ENCODE measurements around the gene ANXA1. TPM values are rescaled to one million over a fixed set of nuclear protein-coding genes. Genes with fewer than 3 reads are reported as not detected.

The ANXA1 gene
- total RNA-seq, 1 experiment from 2014 or later = 72.0 TPM

DNA sequence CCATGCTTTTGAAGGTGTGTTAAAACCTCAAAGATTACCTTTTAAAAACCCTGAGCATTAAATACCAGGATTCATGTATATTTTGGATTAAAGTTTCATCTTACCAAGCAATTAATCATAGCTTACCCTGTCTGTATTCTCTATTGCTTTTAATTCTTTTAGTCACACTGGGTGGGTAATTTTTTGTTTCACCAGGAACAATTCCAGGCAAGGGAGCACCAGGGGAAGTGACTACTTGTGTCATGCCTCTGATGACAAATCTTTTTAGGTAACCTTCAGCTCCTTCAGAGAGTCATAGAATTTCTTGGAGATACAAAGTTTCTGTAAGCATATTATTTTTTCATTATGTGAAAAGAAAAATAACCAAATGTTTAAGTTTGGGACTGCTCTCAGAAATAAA, 33.4 kb upstream of the ANXA1 start:
- no TSS peak for BruUV-seq (replicated peaks)
- intact Hi-C loops (cut with micrococcal nuclease; ENCODE audit: unreplicated experiment) = no loop called here
- Histone ChIP-seq H3K4me1 (ENCODE audit: control insufficient read depth, insufficient read depth, low read length) (no peaks in the 10 kb centered on the region), H3K36me3 (ENCODE audit: control insufficient read depth, insufficient read depth, low read length) (no peaks in the 10 kb centered on the region), H3K27me3 (ENCODE audit: control insufficient read depth, insufficient read depth, low read length) (no peaks in the 10 kb centered on the region), H3K4me3 (ENCODE audit: low read depth in 2 of 2, low read length in 2 of 2) (no peak overlapping the region), H3K27ac (ENCODE audit: low read length) (no peak overlapping the region), H3K9me3 (ENCODE audit: control insufficient read depth, insufficient read depth, low read depth, low read length) (no peaks in the 10 kb centered on the region)
- CTCF ChIA-PET = no interaction called here
- POLR2A ChIA-PET = no interaction called here
- DNase-seq (ENCODE audit: low read depth, low spot score) = no peak
- in situ Hi-C loops (cut with HindIII; ENCODE audit: low pct_unique_long_range_greater_than_20kb, low sequenced_read_pairs) = no loop called here
- no peak for ATAC-seq
- TF ChIP-seq POLR2AphosphoS5 (IDR thresholded peaks at IDR 0.05; ENCODE audit: low read depth, low read length) = no peak
- TF ChIP-seq, protein P1, sequence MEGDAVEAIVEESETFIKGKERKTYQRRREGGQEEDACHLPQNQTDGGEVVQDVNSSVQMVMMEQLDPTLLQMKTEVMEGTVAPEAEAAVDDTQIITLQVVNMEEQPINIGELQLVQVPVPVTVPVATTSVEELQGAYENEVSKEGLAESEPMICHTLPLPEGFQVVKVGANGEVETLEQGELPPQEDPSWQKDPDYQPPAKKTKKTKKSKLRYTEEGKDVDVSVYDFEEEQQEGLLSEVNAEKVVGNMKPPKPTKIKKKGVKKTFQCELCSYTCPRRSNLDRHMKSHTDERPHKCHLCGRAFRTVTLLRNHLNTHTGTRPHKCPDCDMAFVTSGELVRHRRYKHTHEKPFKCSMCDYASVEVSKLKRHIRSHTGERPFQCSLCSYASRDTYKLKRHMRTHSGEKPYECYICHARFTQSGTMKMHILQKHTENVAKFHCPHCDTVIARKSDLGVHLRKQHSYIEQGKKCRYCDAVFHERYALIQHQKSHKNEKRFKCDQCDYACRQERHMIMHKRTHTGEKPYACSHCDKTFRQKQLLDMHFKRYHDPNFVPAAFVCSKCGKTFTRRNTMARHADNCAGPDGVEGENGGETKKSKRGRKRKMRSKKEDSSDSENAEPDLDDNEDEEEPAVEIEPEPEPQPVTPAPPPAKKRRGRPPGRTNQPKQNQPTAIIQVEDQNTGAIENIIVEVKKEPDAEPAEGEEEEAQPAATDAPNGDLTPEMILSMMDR (IDR thresholded peaks at IDR 0.05) = no peak
- TF ChIP-seq, protein P2, sequence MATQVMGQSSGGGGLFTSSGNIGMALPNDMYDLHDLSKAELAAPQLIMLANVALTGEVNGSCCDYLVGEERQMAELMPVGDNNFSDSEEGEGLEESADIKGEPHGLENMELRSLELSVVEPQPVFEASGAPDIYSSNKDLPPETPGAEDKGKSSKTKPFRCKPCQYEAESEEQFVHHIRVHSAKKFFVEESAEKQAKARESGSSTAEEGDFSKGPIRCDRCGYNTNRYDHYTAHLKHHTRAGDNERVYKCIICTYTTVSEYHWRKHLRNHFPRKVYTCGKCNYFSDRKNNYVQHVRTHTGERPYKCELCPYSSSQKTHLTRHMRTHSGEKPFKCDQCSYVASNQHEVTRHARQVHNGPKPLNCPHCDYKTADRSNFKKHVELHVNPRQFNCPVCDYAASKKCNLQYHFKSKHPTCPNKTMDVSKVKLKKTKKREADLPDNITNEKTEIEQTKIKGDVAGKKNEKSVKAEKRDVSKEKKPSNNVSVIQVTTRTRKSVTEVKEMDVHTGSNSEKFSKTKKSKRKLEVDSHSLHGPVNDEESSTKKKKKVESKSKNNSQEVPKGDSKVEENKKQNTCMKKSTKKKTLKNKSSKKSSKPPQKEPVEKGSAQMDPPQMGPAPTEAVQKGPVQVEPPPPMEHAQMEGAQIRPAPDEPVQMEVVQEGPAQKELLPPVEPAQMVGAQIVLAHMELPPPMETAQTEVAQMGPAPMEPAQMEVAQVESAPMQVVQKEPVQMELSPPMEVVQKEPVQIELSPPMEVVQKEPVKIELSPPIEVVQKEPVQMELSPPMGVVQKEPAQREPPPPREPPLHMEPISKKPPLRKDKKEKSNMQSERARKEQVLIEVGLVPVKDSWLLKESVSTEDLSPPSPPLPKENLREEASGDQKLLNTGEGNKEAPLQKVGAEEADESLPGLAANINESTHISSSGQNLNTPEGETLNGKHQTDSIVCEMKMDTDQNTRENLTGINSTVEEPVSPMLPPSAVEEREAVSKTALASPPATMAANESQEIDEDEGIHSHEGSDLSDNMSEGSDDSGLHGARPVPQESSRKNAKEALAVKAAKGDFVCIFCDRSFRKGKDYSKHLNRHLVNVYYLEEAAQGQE (IDR thresholded peaks at IDR 0.05; ENCODE audit: insufficient read depth in 1 of 2, low read depth in 2 of 2, low read length in 1 of 2) = no peak
- no peak for TF ChIP-seq SIN3A (IDR thresholded peaks at IDR 0.05; ENCODE audit: borderline replicate concordance, insufficient read depth, low read depth, low read length)
- TF ChIP-seq TCF7L2 (IDR thresholded peaks at IDR 0.05; ENCODE audit: low read depth, low read length) = no peak

DNA sequence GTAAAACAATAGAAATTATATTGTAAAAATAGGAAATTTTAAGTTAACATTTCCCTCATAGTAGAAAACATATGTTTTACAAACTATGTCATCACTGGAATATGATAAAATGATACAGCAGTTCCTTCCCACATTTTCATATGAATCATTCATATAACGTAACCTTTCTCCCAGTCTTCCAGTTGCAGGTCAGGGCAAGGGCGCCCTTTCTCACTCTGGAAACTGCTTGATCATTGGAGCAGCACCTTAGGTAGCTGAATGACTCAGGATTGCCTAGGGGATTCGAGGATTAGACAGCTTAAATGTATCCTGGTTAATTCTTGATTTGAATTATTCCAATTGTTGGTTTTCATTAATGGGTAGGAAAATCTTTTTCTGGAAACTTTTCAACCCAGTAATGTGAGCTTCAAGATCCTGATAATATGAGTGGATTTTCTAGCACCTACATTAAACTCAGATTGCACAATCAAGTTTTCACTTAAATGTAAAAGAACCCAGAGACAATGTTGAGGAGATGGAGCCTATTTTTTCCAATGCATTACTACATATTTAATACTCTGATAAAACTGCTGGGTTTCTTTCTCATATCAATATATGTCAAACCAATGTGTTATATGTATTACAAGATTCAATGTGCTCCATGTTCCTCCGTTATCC, 32.6 kb upstream of the ANXA1 start:
- H3K4me1 ChIP-seq (ENCODE audit: control insufficient read depth, insufficient read depth, low read length) = no peaks in the 10 kb centered on the region
- no peak overlapping the region for H3K4me3 ChIP-seq (ENCODE audit: low read depth in 2 of 2, low read length in 2 of 2)
- TF ChIP-seq, protein P2 (IDR thresholded peaks at IDR 0.05; ENCODE audit: insufficient read depth in 1 of 2, low read depth in 2 of 2, low read length in 1 of 2) = no peak
- TF ChIP-seq SIN3A (IDR thresholded peaks at IDR 0.05; ENCODE audit: borderline replicate concordance, insufficient read depth, low read depth, low read length) (no peak), TCF7L2 (IDR thresholded peaks at IDR 0.05; ENCODE audit: low read depth, low read length) (no peak), POLR2AphosphoS5 (IDR thresholded peaks at IDR 0.05; ENCODE audit: low read depth, low read length) (no peak)
- TF ChIP-seq, protein P1 (IDR thresholded peaks at IDR 0.05) = no peak
- no peaks in the 10 kb centered on the region for H3K36me3 ChIP-seq (ENCODE audit: control insufficient read depth, insufficient read depth, low read length)
- in situ Hi-C loops (cut with HindIII; ENCODE audit: low pct_unique_long_range_greater_than_20kb, low sequenced_read_pairs) (no loop called here), intact Hi-C loops (cut with micrococcal nuclease; ENCODE audit: unreplicated experiment) (no loop called here)
- ChIA-PET POLR2A (no interaction called here), CTCF (no interaction called here)
- no peak for ATAC-seq
- no peaks in the 10 kb centered on the region for H3K9me3 ChIP-seq (ENCODE audit: control insufficient read depth, insufficient read depth, low read depth, low read length)
- BruUV-seq (replicated peaks) = no TSS peak
- no peaks in the 10 kb centered on the region for H3K27me3 ChIP-seq (ENCODE audit: control insufficient read depth, insufficient read depth, low read length)
- DNase-seq (ENCODE audit: low read depth, low spot score) = no peak
- no peak overlapping the region for H3K27ac ChIP-seq (ENCODE audit: low read length)

Measured in Panc1 (cell line).